Upper lobe of left lung (tissue), 6 donors: ENCODE data around the gene CREBRF. TPM values are rescaled to one million over a fixed set of nuclear protein-coding genes. Genes with fewer than 3 reads are reported as not detected.
"Not testable (repeated sequence)": the region's sequence is repeated elsewhere in the genome, so short reads cannot be mapped to it uniquely, and the experiment has no call there.

Experiments
- ATAC-seq, 2 donors: fragments of 200-7000 bp; cut with Tn5 transposase; one replicate each; pipeline ENCODE4 v1.9.1; 2022; ENCODE audit warnings: mild to moderate bottlenecking in 2 of 2, moderate library complexity in 2 of 2; ENCODE audit not compliant: low FRiP score in 2 of 2
- DNase-seq, 2 donors: peaks; one replicate each; pipeline ENCODE4 v3.0.0-alpha.2; 2019 to 2020
- H3K27ac ChIP-seq, 4 donors: fragments of 200-600 bp; sonication (generic); one replicate each; pipeline ENCODE4 v1.5.1; 2016 to 2019
- H3K27me3 ChIP-seq, 4 donors: fragments of 200-600 bp; sonication (generic); one replicate each; pipeline ENCODE4 v1.5.1; 2017 to 2019
- H3K36me3 ChIP-seq, 4 donors: fragments of 200-600 bp; sonication (generic); one replicate each; pipeline ENCODE4 v1.5.1; 2016 to 2019
- H3K4me1 ChIP-seq, 4 donors: fragments of 200-600 bp; sonication (generic); one replicate each; pipeline ENCODE4 v1.5.1; 2018 to 2019
- H3K4me3 ChIP-seq, 4 donors: fragments of 200-600 bp; sonication (generic); one replicate each; pipeline ENCODE4 v1.5.1; 2017 to 2019; ENCODE audit warnings: mild to moderate bottlenecking in 2 of 4, moderate library complexity in 1 of 4
- H3K9me3 ChIP-seq, 4 donors: fragments of 200-600 bp; sonication (generic); one replicate each; pipeline ENCODE4 v1.5.1; 2018 to 2019
- CTCF ChIP-seq, 6 experiments: fragments of 450-650 bp in 4 of 6; fragments of 200-600 bp in 2 of 6; sonication (generic) in 2 of 6; IDR thresholded peaks; one replicate each; pipeline ENCODE4 v1.5.1; 2016 to 2019; ENCODE audit warnings: antibody characterized with exemption in 6 of 6
- EP300 ChIP-seq, 4 donors: sonication (generic); formaldehyde crosslinking; IDR thresholded peaks; one replicate each; pipeline ENCODE4 v1.5.1; 2017; ENCODE audit warnings: antibody characterized with exemption in 4 of 4, control low read depth in 2 of 4
- POLR2A ChIP-seq, 4 donors: fragments of 450-650 bp; IDR thresholded peaks; one replicate each; pipeline ENCODE4 v1.5.1; 2016 to 2017; ENCODE audit warnings: antibody characterized with exemption in 4 of 4, mild to moderate bottlenecking in 2 of 4
- POLR2AphosphoS5 ChIP-seq, 2 donors: sonication (generic); formaldehyde crosslinking; IDR thresholded peaks; one replicate each; pipeline ENCODE4 v1.5.1; 2017; ENCODE audit warnings: antibody characterized with exemption in 2 of 2
- WGBS, 2 donors: methylation state at CpG; one replicate each; pipeline ENCODE4 v1.1.5; 2017 to 2018; 5-methylcytosine and 5-hydroxymethylcytosine counted together
- total RNA-seq, 6 donors: library from RNA; depleted of rRNA in 4 of 6; stranded (reverse); fragments of >200 nt in 4 of 6; gene quantifications; one replicate each; pipeline versions ENCODE4 v1.1.0 to v1.2.1, GENCODE V29; 2016 to 2021
- donor health status: DM: no; HTN: no; CAD: no; lungs with moderate emphysema.
- donor health status: DM: no; HTN: yes; CAD: no; lungs with severe emphysema.

Gene CREBRF
- total RNA-seq, 6 donors from 2014 or later, result 22.0 to 65.0 (median 38.0) TPM

GRCh38 chr5:173042763-173043107, 13.4 kb upstream of the CREBRF start:
- Histone ChIP-seq H3K9me3 (no peaks in the 10 kb centered on the region), H3K4me3 (no peak overlapping the region), H3K27ac (no peak overlapping the region), H3K4me1 (peaks cover 0 to 2% (median under 1%) of the 10 kb centered on the region in 4 donors), H3K36me3 (no peaks in the 10 kb centered on the region), H3K27me3 (no peaks in the 10 kb centered on the region)
- DNase-seq (no peak), ATAC-seq (no peak)
- TF ChIP-seq POLR2A (IDR thresholded peaks at IDR 0.05), result no peak
- TF ChIP-seq CTCF (IDR thresholded peaks at IDR 0.05), result no peak
- TF ChIP-seq POLR2AphosphoS5 (IDR thresholded peaks at IDR 0.05), result no peak
- TF ChIP-seq EP300 (IDR thresholded peaks at IDR 0.05), result no peak
- whole genome bisulfite sequencing, 2 donors, result 92% methylated on average over 3 of the region's 3 CpGs

- H3K27ac ChIP-seq, result no peak overlapping the region
- TF ChIP-seq POLR2AphosphoS5 (IDR thresholded peaks at IDR 0.05) (no peak), EP300 (IDR thresholded peaks at IDR 0.05) (no peak), CTCF (IDR thresholded peaks at IDR 0.05) (no peak), POLR2A (IDR thresholded peaks at IDR 0.05) (no peak)
- WGBS, 2 donors, result 56 to 66% methylated on average over 5 to 8 of the region's 8 CpGs
- H3K4me1 ChIP-seq, result no peaks in the 10 kb centered on the region
- ATAC-seq (no peak), DNase-seq (no peak)
- H3K9me3 ChIP-seq, result no peaks in the 10 kb centered on the region
- H3K4me3 ChIP-seq, result no peak overlapping the region
- no peaks in the 10 kb centered on the region for H3K27me3 ChIP-seq
- H3K36me3 ChIP-seq, result no peaks in the 10 kb centered on the region
Observed at GRCh38 chr5:173045474-173045873, 10.7 kb upstream of the CREBRF start.

GRCh38 chr5:173047096-173047837, 8.9 kb upstream of the CREBRF start:
- not testable (repeated sequence) for ATAC-seq

GRCh38 chr5:173047838-173048105, 8.4 kb upstream of the CREBRF start:
- WGBS, 2 donors, result 60 to 84% methylated on average over 3 to 6 of the region's 6 CpGs

More at GRCh38 chr5:173047096-173047837, 8.9 kb upstream of the CREBRF start:
- H3K9me3 ChIP-seq, H3K27me3 ChIP-seq, DNase-seq, H3K4me3 ChIP-seq, H3K27ac ChIP-seq, H3K4me1 ChIP-seq, H3K36me3 ChIP-seq: not testable (repeated sequence)
- WGBS, 2 donors, result 77 to 83% methylated on average over 10 to 12 of the region's 12 CpGs

GRCh38 chr5:173050791-173051190, 5.4 kb upstream of the CREBRF start:
- 78 to 93% methylated on average over 2 of the region's 2 CpGs for WGBS, 2 donors
- Histone ChIP-seq H3K9me3 (no peaks in the 10 kb centered on the region), H3K4me1 (peaks cover 5 to 12% (median 9%) of the 10 kb centered on the region in 4 donors), H3K36me3 (no peaks in the 10 kb centered on the region), H3K27me3 (no peaks in the 10 kb centered on the region), H3K4me3 (no peak overlapping the region), H3K27ac (no peak overlapping the region)
- DNase-seq (no peak), ATAC-seq (no peak)
- TF ChIP-seq POLR2A (IDR thresholded peaks at IDR 0.05), result no peak

More at GRCh38 chr5:173047838-173048105, 8.4 kb upstream of the CREBRF start:
- Histone ChIP-seq H3K9me3 (no peaks in the 10 kb centered on the region), H3K27me3 (no peaks in the 10 kb centered on the region), H3K36me3 (no peaks in the 10 kb centered on the region), H3K4me3 (no peak overlapping the region), H3K4me1 (peaks cover 0 to 6% (median 2%) of the 10 kb centered on the region in 4 donors), H3K27ac (no peak overlapping the region)
- ATAC-seq (no peak), DNase-seq (no peak)
- TF ChIP-seq POLR2A (IDR thresholded peaks at IDR 0.05), result no peak
- TF ChIP-seq EP300 (IDR thresholded peaks at IDR 0.05), result no peak
- TF ChIP-seq POLR2AphosphoS5 (IDR thresholded peaks at IDR 0.05), result no peak
- TF ChIP-seq CTCF (IDR thresholded peaks at IDR 0.05), result no peak

GRCh38 chr5:173051746-173052145, 4.4 kb upstream of the CREBRF start:
- Histone ChIP-seq H3K27me3 (no peaks in the 10 kb centered on the region), H3K9me3 (no peaks in the 10 kb centered on the region), H3K4me3 (no peak overlapping the region), H3K36me3 (no peaks in the 10 kb centered on the region), H3K4me1 (peaks cover 5 to 13% (median 9%) of the 10 kb centered on the region in 4 donors), H3K27ac (no peak overlapping the region)
- ATAC-seq (no peak), DNase-seq (no peak)
- WGBS, 2 donors, result 52 to 57% methylated on average over 5 of the region's 5 CpGs
- no peak for TF ChIP-seq POLR2A (IDR thresholded peaks at IDR 0.05)
- no peak for TF ChIP-seq POLR2AphosphoS5 (IDR thresholded peaks at IDR 0.05)
- no peak for TF ChIP-seq CTCF (IDR thresholded peaks at IDR 0.05)
- TF ChIP-seq EP300 (IDR thresholded peaks at IDR 0.05), result no peak
